HG03565 (cell line): Measurements from ENCODE around the gene SOX5.
"Not testable (repeated sequence)": the region's sequence is repeated elsewhere in the genome, so short reads cannot be mapped to it uniquely, and the experiment has no call there.

Experiments used
- ATAC-seq: cut with Tn5 transposase; IDR thresholded peaks from one replicate; pipeline ENCODE4 v1.9.1; 2021; ENCODE audit warnings: mild to moderate bottlenecking, moderate library complexity; ENCODE audit not compliant: unreplicated experiment

SOX5 gene

GRCh38 chr12:23504641-23505399 lies 444.6 kb downstream of the SOX5 start:
- ATAC-seq, result no peak

DNA sequence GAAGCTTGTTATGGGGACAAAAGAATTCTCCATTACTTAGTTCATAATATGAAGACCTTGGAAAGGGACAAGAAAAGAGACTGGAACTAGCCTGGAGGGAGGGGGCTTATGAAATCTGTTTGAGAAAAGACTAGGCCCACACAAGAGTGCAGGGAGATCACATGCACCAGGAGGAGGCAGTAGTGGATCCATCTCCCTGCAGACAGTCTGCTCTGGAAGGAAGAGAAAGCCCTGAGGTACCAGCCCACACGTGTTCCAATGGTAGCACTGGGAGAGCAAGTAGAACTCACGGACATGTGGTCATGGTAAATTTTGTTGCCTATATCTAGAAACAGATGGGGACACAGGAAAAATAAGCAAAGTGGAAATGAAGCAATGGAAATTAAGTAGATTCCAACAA lies 445.4 kb downstream of the SOX5 start:
- no peak for ATAC-seq

- ATAC-seq, result no peak
Measured at GRCh38 chr12:23503544-23503943, 445.9 kb downstream of the SOX5 start.

DNA sequence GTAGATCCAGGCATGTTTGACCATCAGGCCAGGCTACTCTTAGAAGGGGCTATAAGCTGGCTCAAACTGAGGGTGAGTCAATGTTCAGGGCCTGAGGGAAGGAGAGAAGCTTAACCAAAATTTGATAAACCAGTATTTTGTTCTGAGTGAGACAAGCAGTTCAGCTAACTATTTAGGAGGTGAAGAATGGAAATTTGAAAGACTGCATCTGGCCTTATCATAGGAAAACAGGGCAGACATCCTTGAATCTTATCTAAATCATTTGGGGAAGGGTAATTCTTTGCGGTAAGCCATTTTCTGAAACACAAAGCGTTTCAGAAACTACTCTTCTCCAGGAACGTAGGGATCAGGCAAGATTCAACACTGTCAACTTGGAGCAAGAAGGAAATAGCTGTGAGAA lies 447.2 kb downstream of the SOX5 start:
- ATAC-seq, result no peak

DNA sequence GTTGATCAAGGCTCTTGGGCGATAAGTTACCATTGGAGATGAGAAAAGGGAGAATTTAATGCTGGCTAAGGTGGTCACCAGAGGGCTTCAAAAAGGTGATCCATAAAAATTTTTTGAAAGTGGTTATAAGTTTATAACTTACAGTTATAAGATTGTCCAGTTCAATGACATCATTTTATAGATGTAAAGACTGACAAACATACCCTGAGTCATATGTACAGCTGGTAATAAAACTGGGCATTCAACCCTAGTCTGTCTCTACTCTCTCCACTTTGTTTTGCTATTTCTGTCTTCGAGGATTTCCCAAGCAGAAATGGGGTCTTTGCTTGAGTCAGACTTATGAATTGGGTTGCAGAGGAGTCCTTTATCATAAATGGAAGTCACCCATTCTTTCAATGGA lies 454.0 kb downstream of the SOX5 start:
- no peak for ATAC-seq

- ATAC-seq, result no peak
Measured at GRCh38 chr12:23493672-23494071, 455.8 kb downstream of the SOX5 start.

DNA sequence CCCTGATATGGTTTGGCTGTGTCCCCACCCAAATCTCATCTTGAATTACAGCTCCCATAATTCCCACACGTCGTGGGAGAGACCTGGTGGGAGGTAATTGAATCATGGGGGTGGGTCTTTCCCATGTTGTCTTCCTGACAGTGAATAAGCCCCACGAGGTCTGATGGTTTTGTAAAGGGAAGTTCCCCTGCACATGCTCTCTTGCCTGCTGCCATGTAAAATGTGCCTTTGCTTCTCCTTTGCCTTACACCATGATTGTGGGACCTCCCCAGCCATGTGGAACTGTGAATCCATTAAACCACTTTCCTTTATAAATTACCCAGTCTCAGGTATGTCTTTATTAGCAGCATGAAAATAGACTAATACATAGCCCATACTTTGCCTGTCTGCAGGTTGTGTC lies 458.4 kb downstream of the SOX5 start:
- not testable (repeated sequence) for ATAC-seq

DNA sequence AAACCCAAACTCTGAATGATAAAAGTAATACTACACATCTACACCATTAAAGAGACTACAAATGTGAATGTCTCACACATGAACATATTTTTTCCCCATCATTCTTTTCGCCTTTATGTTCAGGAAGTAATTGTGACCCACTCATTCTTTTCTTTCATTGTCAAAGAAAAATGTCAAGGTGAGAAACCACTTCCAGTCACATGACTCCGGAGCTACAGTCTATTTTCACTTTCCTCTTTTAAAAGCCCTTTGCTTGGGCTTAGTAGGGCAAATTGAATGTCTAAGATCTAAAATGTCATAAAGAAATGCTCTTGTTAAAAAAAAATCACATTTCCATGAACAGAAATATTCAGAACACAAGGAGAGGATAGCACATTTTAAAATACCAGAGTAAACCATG lies 461.3 kb downstream of the SOX5 start:
- no peak for ATAC-seq

GRCh38 chr12:23484238-23484637 lies 465.2 kb downstream of the SOX5 start:
- ATAC-seq, result no peak

GRCh38 chr12:23482571-23482970 lies 466.9 kb downstream of the SOX5 start:
- no peak for ATAC-seq
